ENCODE measurements around the gene HSPB8. TPM values are rescaled to one million over a fixed set of nuclear protein-coding genes. Genes with fewer than 3 reads are reported as not detected.

The HSPB8 gene
- total RNA-seq, 2 experiments from 2014 or later = not detected

GRCh38 chr12:119175081-119175480 is 3.6 kb upstream of the HSPB8 start:
- no peak overlapping the region for H3K27ac ChIP-seq (ENCODE audit: low read depth, low read length, poor library complexity, severe bottlenecking)
- H4K20me1 ChIP-seq (ENCODE audit: insufficient read depth, low read length) = no peaks in the 10 kb centered on the region
- H2AFZ ChIP-seq (ENCODE audit: low read length) = no peak overlapping the region
- DNase-seq (ENCODE audit: low spot score) = no peak
- H3K36me3 ChIP-seq (ENCODE audit: insufficient read depth, low read length) = no peaks in the 10 kb centered on the region
- no peaks in the 10 kb centered on the region for H3K79me2 ChIP-seq (ENCODE audit: insufficient read depth, low read depth, low read length)
- POLR2A ChIA-PET = no interaction called here
- intact Hi-C loops (cut with micrococcal nuclease; ENCODE audit: unreplicated experiment) = no loop called here
- TF ChIP-seq EZH2phosphoT487 (IDR thresholded peaks at IDR 0.05; ENCODE audit: borderline replicate concordance, low read depth, low read length) = no peak
- TF ChIP-seq, protein P1, sequence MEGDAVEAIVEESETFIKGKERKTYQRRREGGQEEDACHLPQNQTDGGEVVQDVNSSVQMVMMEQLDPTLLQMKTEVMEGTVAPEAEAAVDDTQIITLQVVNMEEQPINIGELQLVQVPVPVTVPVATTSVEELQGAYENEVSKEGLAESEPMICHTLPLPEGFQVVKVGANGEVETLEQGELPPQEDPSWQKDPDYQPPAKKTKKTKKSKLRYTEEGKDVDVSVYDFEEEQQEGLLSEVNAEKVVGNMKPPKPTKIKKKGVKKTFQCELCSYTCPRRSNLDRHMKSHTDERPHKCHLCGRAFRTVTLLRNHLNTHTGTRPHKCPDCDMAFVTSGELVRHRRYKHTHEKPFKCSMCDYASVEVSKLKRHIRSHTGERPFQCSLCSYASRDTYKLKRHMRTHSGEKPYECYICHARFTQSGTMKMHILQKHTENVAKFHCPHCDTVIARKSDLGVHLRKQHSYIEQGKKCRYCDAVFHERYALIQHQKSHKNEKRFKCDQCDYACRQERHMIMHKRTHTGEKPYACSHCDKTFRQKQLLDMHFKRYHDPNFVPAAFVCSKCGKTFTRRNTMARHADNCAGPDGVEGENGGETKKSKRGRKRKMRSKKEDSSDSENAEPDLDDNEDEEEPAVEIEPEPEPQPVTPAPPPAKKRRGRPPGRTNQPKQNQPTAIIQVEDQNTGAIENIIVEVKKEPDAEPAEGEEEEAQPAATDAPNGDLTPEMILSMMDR (conservative IDR thresholded peaks at IDR 0.05; ENCODE audit: low read length) = no peak
- no peak overlapping the region for H3K4me2 ChIP-seq (ENCODE audit: low read length)
- no peaks in the 10 kb centered on the region for H3K9me2 ChIP-seq (ENCODE audit: insufficient read depth, low read length)
- no peak overlapping the region for H3K4me3 ChIP-seq (ENCODE audit: low read depth, low read length, poor library complexity, severe bottlenecking)
- H3K9me3 ChIP-seq (ENCODE audit: low read length) = no peaks in the 10 kb centered on the region
- CTCF ChIA-PET (ENCODE audit: unreplicated experiment) = no interaction called here
- no TSS peak for BruUV-seq (replicated peaks)
- H3K4me1 ChIP-seq (ENCODE audit: insufficient read depth, low read length, poor library complexity, severe bottlenecking) = no peaks in the 10 kb centered on the region

GRCh38 chr12:119176267-119177055 is 2.3 kb upstream of the HSPB8 start:
- Histone ChIP-seq H3K79me2 (ENCODE audit: insufficient read depth, low read depth, low read length) (no peaks in the 10 kb centered on the region), H3K9me2 (ENCODE audit: insufficient read depth, low read length) (no peaks in the 10 kb centered on the region), H2AFZ (ENCODE audit: low read length) (no peak overlapping the region), H3K9me3 (ENCODE audit: low read length) (no peaks in the 10 kb centered on the region), H3K4me1 (ENCODE audit: insufficient read depth, low read length, poor library complexity, severe bottlenecking) (no peaks in the 10 kb centered on the region), H3K4me2 (ENCODE audit: low read length) (no peak overlapping the region), H3K27ac (ENCODE audit: low read depth, low read length, poor library complexity, severe bottlenecking) (no peak overlapping the region), H3K36me3 (ENCODE audit: insufficient read depth, low read length) (no peaks in the 10 kb centered on the region), H4K20me1 (ENCODE audit: insufficient read depth, low read length) (no peaks in the 10 kb centered on the region), H3K4me3 (ENCODE audit: low read depth, low read length, poor library complexity, severe bottlenecking) (no peak overlapping the region)
- no TSS peak for BruUV-seq (replicated peaks)
- intact Hi-C loops (cut with micrococcal nuclease; ENCODE audit: unreplicated experiment) = no loop called here
- no peak for TF ChIP-seq EZH2phosphoT487 (IDR thresholded peaks at IDR 0.05; ENCODE audit: borderline replicate concordance, low read depth, low read length)
- TF ChIP-seq, protein P1 (conservative IDR thresholded peaks at IDR 0.05; ENCODE audit: low read length) = no peak
- DNase-seq (ENCODE audit: low spot score) = no peak
- CTCF ChIA-PET (ENCODE audit: unreplicated experiment) = no interaction called here
- POLR2A ChIA-PET = no interaction called here

GRCh38 chr12:119177056-119177325 is 1.7 kb upstream of the HSPB8 start:
- intact Hi-C loops (cut with micrococcal nuclease; ENCODE audit: unreplicated experiment) = no loop called here
- no peak for DNase-seq (ENCODE audit: low spot score)
- Histone ChIP-seq H3K4me1 (ENCODE audit: insufficient read depth, low read length, poor library complexity, severe bottlenecking) (no peaks in the 10 kb centered on the region), H3K27ac (ENCODE audit: low read depth, low read length, poor library complexity, severe bottlenecking) (no peak overlapping the region), H3K9me2 (ENCODE audit: insufficient read depth, low read length) (no peaks in the 10 kb centered on the region), H2AFZ (ENCODE audit: low read length) (no peak overlapping the region), H3K4me2 (ENCODE audit: low read length) (no peak overlapping the region), H3K79me2 (ENCODE audit: insufficient read depth, low read depth, low read length) (no peaks in the 10 kb centered on the region), H3K36me3 (ENCODE audit: insufficient read depth, low read length) (no peaks in the 10 kb centered on the region), H4K20me1 (ENCODE audit: insufficient read depth, low read length) (no peaks in the 10 kb centered on the region), H3K4me3 (ENCODE audit: low read depth, low read length, poor library complexity, severe bottlenecking) (no peak overlapping the region), H3K9me3 (ENCODE audit: low read length) (no peaks in the 10 kb centered on the region)
- POLR2A ChIA-PET = no interaction called here
- TF ChIP-seq, protein P1 (conservative IDR thresholded peaks at IDR 0.05; ENCODE audit: low read length) = no peak
- TF ChIP-seq EZH2phosphoT487 (IDR thresholded peaks at IDR 0.05; ENCODE audit: borderline replicate concordance, low read depth, low read length) = no peak
- BruUV-seq (replicated peaks) = no TSS peak
- CTCF ChIA-PET (ENCODE audit: unreplicated experiment) = no interaction called here
